GM23338 (cell line): ENCODE results near the gene FAM241B. TPM values are rescaled to one million over a fixed set of nuclear protein-coding genes. Genes with fewer than 3 reads are reported as not detected.

Source experiments
- ATAC-seq: fragments of 200-7000 bp; cut with Tn5 transposase; 3 replicates; pipeline ENCODE4 v1.9.1; 2020
- DNase-seq: peaks from one replicate; pipeline ENCODE4 v3.0.0-alpha.2; 2015; ENCODE audit warnings: low spot score
- H2AFZ ChIP-seq: fragments of 200-600 bp; sonication (generic); 2 replicates; pipeline ENCODE4 v1.8.0; 2016; ENCODE audit warnings: antibody characterized with exemption, mild to moderate bottlenecking, moderate library complexity
- H3F3A ChIP-seq: fragments of 200-600 bp; sonication (generic); replicated peaks from 2 replicates; pipeline ENCODE4 v1.8.0; 2017; ENCODE audit warnings: antibody characterized with exemption, mixed run types, low read depth
- H3K27ac ChIP-seq: fragments of 200-600 bp; sonication (generic); 2 replicates; pipeline ENCODE4 v1.6.1; 2016; ENCODE audit warnings: low read depth
- H3K27me3 ChIP-seq: fragments of 200-600 bp; sonication (generic); 2 replicates; pipeline ENCODE4 v1.8.0; 2016; ENCODE audit warnings: mild to moderate bottlenecking, mixed run types, moderate library complexity; ENCODE audit not compliant: insufficient read depth
- H3K36me3 ChIP-seq: fragments of 200-600 bp; sonication (generic); 2 replicates; pipeline ENCODE4 v1.8.0; 2016; ENCODE audit warnings: mild to moderate bottlenecking; ENCODE audit not compliant: insufficient read depth
- H3K4me1 ChIP-seq: fragments of 200-600 bp; sonication (generic); 2 replicates; pipeline ENCODE4 v1.8.0; 2016; ENCODE audit warnings: mild to moderate bottlenecking, moderate library complexity; ENCODE audit not compliant: insufficient read depth
- H3K4me2 ChIP-seq: fragments of 200-600 bp; sonication (generic); 2 replicates; pipeline ENCODE4 v1.7.1; 2017; ENCODE audit warnings: mixed run types
- H3K4me3 ChIP-seq: fragments of 200-600 bp; sonication (generic); 2 replicates; pipeline ENCODE4 v1.6.1; 2016; ENCODE audit warnings: mixed run types
- H3K79me2 ChIP-seq: fragments of 200-600 bp; sonication (generic); replicated peaks from 2 replicates; pipeline ENCODE4 v1.8.0; 2017; ENCODE audit warnings: mild to moderate bottlenecking; ENCODE audit not compliant: insufficient read depth
- H3K9me2 ChIP-seq: fragments of 200-600 bp; sonication (generic); 2 replicates; pipeline ENCODE4 v1.8.0; 2017; ENCODE audit not compliant: insufficient read depth
- H4K20me1 ChIP-seq: fragments of 200-600 bp; sonication (generic); replicated peaks from 2 replicates; pipeline ENCODE4 v1.8.0; 2017; ENCODE audit warnings: mild to moderate bottlenecking; ENCODE audit not compliant: insufficient read depth
- H3K27ac Mint-ChIP-seq: 2 replicates; pipeline ENCODE4 v1.8.0; 2020; ENCODE audit warnings: inconsistent platforms, mild to moderate bottlenecking, moderate library complexity, mixed read lengths
- H3K27me3 Mint-ChIP-seq: 3 replicates; pipeline ENCODE4 v1.8.0; 2022; ENCODE audit warnings: low read depth, mild to moderate bottlenecking, moderate library complexity, mixed read lengths, inconsistent platforms; ENCODE audit not compliant: insufficient read depth, poor library complexity
- H3K36me3 Mint-ChIP-seq: 3 replicates; pipeline ENCODE4 v1.8.0; 2021; ENCODE audit warnings: low read depth, mild to moderate bottlenecking, inconsistent platforms, moderate library complexity, mixed read lengths
- H3K4me1 Mint-ChIP-seq: 3 replicates; pipeline ENCODE4 v1.8.0; 2020; ENCODE audit warnings: mild to moderate bottlenecking, inconsistent platforms, mixed read lengths
- H3K4me3 Mint-ChIP-seq: 3 replicates; pipeline ENCODE4 v1.8.0; 2021; ENCODE audit warnings: moderate library complexity, mild to moderate bottlenecking, inconsistent platforms, mixed read lengths
- H3K9me3 Mint-ChIP-seq: 3 replicates; pipeline ENCODE4 v1.8.0; 2020; ENCODE audit warnings: moderate library complexity, mild to moderate bottlenecking, inconsistent platforms, mixed read lengths
- EZH2 ChIP-seq: fragments of 200-600 bp; sonication (generic); IDR thresholded peaks from one replicate; pipeline ENCODE4 v1.8.0; 2017; ENCODE audit warnings: antibody characterized with exemption, mild to moderate bottlenecking, low read depth; ENCODE audit not compliant: unreplicated experiment
- NANOG ChIP-seq: IDR thresholded peaks from 2 replicates; pipeline ENCODE4 v1.6.1; 2016; ENCODE audit warnings: antibody characterized with exemption, borderline replicate concordance
- ZNF331 ChIP-seq: fragments of 250-450 bp; sonication (Bioruptor Pico); IDR thresholded peaks from 2 replicates; pipeline ENCODE4 v1.5.0; 2020; ENCODE audit warnings: low read depth, mild to moderate bottlenecking, moderate library complexity
- polyA plus RNA-seq: library from polyadenylated mRNA; unstranded; fragments of >200 nt; fragmentation: Nextera tagmentation; extraction: Ambion mirVana; gene quantifications from 2 replicates; pipeline ENCODE4 v1.2.1, GENCODE V29; 2016
- total RNA-seq: library from RNA; depleted of rRNA; stranded (reverse); fragments of >200 nt; shearing (Covaris generic); gene quantifications from 2 replicates; pipeline ENCODE4 v1.2.3, GENCODE V29; 2014
- TF ChIP-seq, protein P1 (sequence below): fragments of 250-450 bp; sonication (Bioruptor Pico); IDR thresholded peaks from 2 replicates; pipeline ENCODE4 v1.5.0; 2020; ENCODE audit warnings: mild to moderate bottlenecking, moderate library complexity
- TF ChIP-seq, protein P2 (sequence below): IDR thresholded peaks from 2 replicates; pipeline ENCODE4 v1.6.1; 2016; ENCODE audit warnings: antibody characterized with exemption
- TF ChIP-seq, protein P3 (sequence below), 2 experiments: fragments of 200-600 bp in 1 of 2; sonication (generic) in 1 of 2; conservative IDR thresholded peaks; 2 replicates each; pipeline versions ENCODE4 v1.5.1 to v1.6.1; 2016 to 2017; ENCODE audit warnings: antibody characterized with exemption in 2 of 2, low read depth in 2 of 2, mild to moderate bottlenecking in 2 of 2, moderate library complexity in 1 of 2

The FAM241B gene
- total and polyA plus RNA-seq, 2 experiments from 2014 or later, result 6.7 to 28.3 TPM

DNA sequence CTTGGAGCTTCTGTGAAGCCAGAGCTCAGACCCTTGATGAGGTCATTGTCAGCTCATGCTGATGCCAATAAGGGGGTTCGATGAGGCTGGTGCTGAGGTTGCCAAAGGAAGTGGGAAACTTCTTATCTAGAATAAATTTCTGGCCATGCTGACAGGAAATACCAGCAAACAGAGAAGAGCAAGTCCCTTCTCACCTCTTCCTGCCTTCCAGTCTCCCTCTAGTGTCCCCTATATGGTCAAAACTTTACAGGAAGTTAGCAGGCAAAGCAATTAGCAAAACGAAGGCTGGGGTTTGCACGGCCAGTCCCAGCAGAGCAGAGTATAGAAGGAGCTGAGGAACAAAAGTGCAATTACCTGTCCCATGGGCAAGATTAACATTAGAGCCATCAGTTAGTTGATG lies 41.7 kb upstream of the FAM241B start (continued):
- TF ChIP-seq, protein P1, sequence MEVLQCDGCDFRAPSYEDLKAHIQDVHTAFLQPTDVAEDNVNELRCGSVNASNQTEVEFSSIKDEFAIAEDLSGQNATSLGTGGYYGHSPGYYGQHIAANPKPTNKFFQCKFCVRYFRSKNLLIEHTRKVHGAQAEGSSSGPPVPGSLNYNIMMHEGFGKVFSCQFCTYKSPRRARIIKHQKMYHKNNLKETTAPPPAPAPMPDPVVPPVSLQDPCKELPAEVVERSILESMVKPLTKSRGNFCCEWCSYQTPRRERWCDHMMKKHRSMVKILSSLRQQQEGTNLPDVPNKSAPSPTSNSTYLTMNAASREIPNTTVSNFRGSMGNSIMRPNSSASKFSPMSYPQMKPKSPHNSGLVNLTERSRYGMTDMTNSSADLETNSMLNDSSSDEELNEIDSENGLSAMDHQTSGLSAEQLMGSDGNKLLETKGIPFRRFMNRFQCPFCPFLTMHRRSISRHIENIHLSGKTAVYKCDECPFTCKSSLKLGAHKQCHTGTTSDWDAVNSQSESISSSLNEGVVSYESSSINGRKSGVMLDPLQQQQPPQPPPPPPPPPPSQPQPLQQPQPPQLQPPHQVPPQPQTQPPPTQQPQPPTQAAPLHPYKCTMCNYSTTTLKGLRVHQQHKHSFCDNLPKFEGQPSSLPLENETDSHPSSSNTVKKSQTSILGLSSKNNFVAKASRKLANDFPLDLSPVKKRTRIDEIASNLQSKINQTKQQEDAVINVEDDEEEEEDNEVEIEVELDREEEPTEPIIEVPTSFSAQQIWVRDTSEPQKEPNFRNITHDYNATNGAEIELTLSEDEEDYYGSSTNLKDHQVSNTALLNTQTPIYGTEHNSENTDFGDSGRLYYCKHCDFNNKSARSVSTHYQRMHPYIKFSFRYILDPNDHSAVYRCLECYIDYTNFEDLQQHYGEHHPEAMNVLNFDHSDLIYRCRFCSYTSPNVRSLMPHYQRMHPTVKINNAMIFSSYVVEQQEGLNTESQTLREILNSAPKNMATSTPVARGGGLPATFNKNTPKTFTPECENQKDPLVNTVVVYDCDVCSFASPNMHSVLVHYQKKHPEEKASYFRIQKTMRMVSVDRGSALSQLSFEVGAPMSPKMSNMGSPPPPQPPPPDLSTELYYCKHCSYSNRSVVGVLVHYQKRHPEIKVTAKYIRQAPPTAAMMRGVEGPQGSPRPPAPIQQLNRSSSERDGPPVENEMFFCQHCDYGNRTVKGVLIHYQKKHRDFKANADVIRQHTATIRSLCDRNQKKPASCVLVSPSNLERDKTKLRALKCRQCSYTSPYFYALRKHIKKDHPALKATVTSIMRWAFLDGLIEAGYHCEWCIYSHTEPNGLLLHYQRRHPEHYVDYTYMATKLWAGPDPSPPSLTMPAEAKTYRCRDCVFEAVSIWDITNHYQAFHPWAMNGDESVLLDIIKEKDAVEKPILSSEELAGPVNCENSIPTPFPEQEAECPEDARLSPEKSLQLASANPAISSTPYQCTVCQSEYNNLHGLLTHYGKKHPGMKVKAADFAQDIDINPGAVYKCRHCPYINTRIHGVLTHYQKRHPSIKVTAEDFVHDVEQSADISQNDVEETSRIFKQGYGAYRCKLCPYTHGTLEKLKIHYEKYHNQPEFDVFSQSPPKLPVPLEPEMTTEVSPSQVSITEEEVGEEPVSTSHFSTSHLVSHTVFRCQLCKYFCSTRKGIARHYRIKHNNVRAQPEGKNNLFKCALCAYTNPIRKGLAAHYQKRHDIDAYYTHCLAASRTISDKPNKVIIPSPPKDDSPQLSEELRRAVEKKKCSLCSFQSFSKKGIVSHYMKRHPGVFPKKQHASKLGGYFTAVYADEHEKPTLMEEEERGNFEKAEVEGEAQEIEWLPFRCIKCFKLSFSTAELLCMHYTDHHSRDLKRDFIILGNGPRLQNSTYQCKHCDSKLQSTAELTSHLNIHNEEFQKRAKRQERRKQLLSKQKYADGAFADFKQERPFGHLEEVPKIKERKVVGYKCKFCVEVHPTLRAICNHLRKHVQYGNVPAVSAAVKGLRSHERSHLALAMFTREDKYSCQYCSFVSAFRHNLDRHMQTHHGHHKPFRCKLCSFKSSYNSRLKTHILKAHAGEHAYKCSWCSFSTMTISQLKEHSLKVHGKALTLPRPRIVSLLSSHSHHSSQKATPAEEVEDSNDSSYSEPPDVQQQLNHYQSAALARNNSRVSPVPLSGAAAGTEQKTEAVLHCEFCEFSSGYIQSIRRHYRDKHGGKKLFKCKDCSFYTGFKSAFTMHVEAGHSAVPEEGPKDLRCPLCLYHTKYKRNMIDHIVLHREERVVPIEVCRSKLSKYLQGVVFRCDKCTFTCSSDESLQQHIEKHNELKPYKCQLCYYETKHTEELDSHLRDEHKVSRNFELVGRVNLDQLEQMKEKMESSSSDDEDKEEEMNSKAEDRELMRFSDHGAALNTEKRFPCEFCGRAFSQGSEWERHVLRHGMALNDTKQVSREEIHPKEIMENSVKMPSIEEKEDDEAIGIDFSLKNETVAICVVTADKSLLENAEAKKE, result no peak

DNA sequence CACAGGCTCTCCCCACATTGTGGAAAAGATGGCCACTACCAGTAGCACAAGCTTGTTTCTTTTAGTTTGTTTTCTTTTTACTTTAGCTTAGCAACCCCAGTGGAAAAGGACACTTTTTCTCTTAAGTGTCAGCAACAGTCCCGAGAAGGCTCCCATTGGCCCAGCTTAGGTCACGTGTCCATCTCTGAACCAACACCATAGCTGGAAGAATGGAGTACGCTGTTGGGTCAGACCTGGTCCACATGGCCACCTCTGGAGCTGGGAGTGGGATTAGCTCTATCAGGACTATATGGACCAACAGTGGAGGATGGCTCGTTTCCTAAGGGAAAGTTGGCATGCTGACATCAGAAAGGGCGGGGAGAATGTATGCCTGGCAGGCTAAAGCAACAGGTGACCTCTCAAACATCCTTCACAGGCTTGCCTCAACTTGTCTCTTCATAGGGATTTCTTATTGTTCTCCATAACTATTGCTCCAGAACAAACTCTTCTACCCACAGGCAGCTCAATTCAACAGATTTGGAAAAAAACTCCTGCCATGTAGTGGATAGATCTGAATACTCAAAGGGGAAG lies 29.2 kb upstream of the FAM241B start:
- Histone ChIP-seq H3K27me3 (no peaks in the 10 kb centered on the region), H3K27ac (no peak overlapping the region), H3K9me2 (peaks cover 17% of the 10 kb centered on the region), H3K36me3 (no peaks in the 10 kb centered on the region), H4K20me1 (no peaks in the 10 kb centered on the region), H3F3A (no peaks in the 10 kb centered on the region), H3K4me3 (no peak overlapping the region), H2AFZ (no peak overlapping the region), H3K79me2 (no peaks in the 10 kb centered on the region), H3K4me2 (no peak overlapping the region), H3K4me1 (no peaks in the 10 kb centered on the region)
- no peak for ATAC-seq
- no peaks in the 10 kb centered on the region for H3K36me3 Mint-ChIP-seq
- H3K27ac Mint-ChIP-seq, result no peak overlapping the region
- no peak overlapping the region for H3K4me3 Mint-ChIP-seq
- DNase-seq, result no peak
- peaks cover 8% of the 10 kb centered on the region; the same call in 2 of the 3 replicates for H3K4me1 Mint-ChIP-seq
- H3K27me3 Mint-ChIP-seq, result peaks cover 7% of the 10 kb centered on the region
- peaks cover 8% of the 10 kb centered on the region; the same call in 2 of the 3 replicates for H3K9me3 Mint-ChIP-seq
- TF ChIP-seq, protein P2, sequence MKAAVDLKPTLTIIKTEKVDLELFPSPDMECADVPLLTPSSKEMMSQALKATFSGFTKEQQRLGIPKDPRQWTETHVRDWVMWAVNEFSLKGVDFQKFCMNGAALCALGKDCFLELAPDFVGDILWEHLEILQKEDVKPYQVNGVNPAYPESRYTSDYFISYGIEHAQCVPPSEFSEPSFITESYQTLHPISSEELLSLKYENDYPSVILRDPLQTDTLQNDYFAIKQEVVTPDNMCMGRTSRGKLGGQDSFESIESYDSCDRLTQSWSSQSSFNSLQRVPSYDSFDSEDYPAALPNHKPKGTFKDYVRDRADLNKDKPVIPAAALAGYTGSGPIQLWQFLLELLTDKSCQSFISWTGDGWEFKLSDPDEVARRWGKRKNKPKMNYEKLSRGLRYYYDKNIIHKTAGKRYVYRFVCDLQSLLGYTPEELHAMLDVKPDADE, result no peak
- no peak for TF ChIP-seq NANOG
- TF ChIP-seq, protein P3, sequence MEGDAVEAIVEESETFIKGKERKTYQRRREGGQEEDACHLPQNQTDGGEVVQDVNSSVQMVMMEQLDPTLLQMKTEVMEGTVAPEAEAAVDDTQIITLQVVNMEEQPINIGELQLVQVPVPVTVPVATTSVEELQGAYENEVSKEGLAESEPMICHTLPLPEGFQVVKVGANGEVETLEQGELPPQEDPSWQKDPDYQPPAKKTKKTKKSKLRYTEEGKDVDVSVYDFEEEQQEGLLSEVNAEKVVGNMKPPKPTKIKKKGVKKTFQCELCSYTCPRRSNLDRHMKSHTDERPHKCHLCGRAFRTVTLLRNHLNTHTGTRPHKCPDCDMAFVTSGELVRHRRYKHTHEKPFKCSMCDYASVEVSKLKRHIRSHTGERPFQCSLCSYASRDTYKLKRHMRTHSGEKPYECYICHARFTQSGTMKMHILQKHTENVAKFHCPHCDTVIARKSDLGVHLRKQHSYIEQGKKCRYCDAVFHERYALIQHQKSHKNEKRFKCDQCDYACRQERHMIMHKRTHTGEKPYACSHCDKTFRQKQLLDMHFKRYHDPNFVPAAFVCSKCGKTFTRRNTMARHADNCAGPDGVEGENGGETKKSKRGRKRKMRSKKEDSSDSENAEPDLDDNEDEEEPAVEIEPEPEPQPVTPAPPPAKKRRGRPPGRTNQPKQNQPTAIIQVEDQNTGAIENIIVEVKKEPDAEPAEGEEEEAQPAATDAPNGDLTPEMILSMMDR (conservative IDR thresholded peaks at IDR 0.05; ENCODE audit: low read depth in 2 of 2), result no peak
- TF ChIP-seq, protein P1, result no peak
- TF ChIP-seq EZH2, result no peak
- no peak for TF ChIP-seq ZNF331 (CRISPR knock-in tag)
